Sciatic nerve (tissue), 1 donor: ENCODE results near the gene PET117. TPM values are rescaled to one million over a fixed set of nuclear protein-coding genes. Genes with fewer than 3 reads are reported as not detected.

ENCODE experiments used
- total RNA-seq: library from RNA; stranded (reverse); fragmentation: NEBNext Ultra II Directional; extraction: Animal tissue kit (Norgen Biotek cat#: 25700); gene quantifications from one replicate; pipeline ENCODE4 v1.2.1, GENCODE V29; 2021
- donor health status: DM: no; HTN: no; CAD: no.

Gene PET117
- total RNA-seq, 1 donor from 2014 or later, result 13.1 TPM

Other genes with a start within 250 kb of the PET117 start
- gene SNX5, start 169.1 kb upstream of the PET117 start, total RNA-seq, result 85.3 TPM
- 8.7 TPM for gene MGME1, start 168.8 kb upstream of the PET117 start, total RNA-seq
- not detected for gene OVOL2, start 79.9 kb upstream of the PET117 start, total RNA-seq
- 14.4 TPM for gene KAT14, start within 50 bp of the PET117 start, total RNA-seq
- 16.7 TPM for gene ZNF133, start 150.7 kb downstream of the PET117 start, total RNA-seq